ENCODE measurements around the gene MEPE. TPM values are rescaled to one million over a fixed set of nuclear protein-coding genes. Genes with fewer than 3 reads are reported as not detected.
"Not testable (repeated sequence)": the region's sequence is repeated elsewhere in the genome, so short reads cannot be mapped to it uniquely, and the experiment has no call there.

MEPE gene
- total RNA-seq, 2 donors from 2014 or later = not detected

- Histone ChIP-seq H3K27me3 (replicated peaks; ENCODE audit: insufficient read depth) (no peaks in the 10 kb centered on the region), H3K36me3 (no peaks in the 10 kb centered on the region), H3K4me3 (no peak overlapping the region), H3K27ac (no peak overlapping the region), H3K4me1 (ENCODE audit: control insufficient read depth in 1 of 2, low read depth in 2 of 2) (peaks cover 5 to 13% of the 10 kb centered on the region in 2 donors), H3K9me3 (no peaks in the 10 kb centered on the region)
- TF ChIP-seq CTCF (IDR thresholded peaks at IDR 0.05) = no peak
- no peak for ATAC-seq (ENCODE audit: insufficient number of reproducible peaks, low FRiP score, low read depth)
- DNase-seq (ENCODE audit: low spot score) = no peak
These were observed 49.6 kb downstream of the MEPE start for GRCh38 chr4:87882321-87882720.

GRCh38 chr4:87882861-87883260, 50.1 kb downstream of the MEPE start:
- H3K4me1 ChIP-seq (ENCODE audit: control insufficient read depth in 1 of 2, low read depth in 2 of 2) = peaks cover 5 to 13% of the 10 kb centered on the region in 2 donors
- no peak overlapping the region for H3K27ac ChIP-seq
- H3K4me3 ChIP-seq = no peak overlapping the region
- no peaks in the 10 kb centered on the region for H3K9me3 ChIP-seq
- no peak for TF ChIP-seq CTCF (IDR thresholded peaks at IDR 0.05)
- no peak for DNase-seq (ENCODE audit: low spot score)
- ATAC-seq (ENCODE audit: insufficient number of reproducible peaks, low FRiP score, low read depth) = no peak
- no peaks in the 10 kb centered on the region for H3K36me3 ChIP-seq
- H3K27me3 ChIP-seq (replicated peaks; ENCODE audit: insufficient read depth) = no peaks in the 10 kb centered on the region

GRCh38 chr4:87884976-87885549, 52.3 kb downstream of the MEPE start:
- TF ChIP-seq CTCF (IDR thresholded peaks at IDR 0.05) = no peak
- Histone ChIP-seq H3K27me3 (replicated peaks; ENCODE audit: insufficient read depth) (no peaks in the 10 kb centered on the region), H3K36me3 (no peaks in the 10 kb centered on the region), H3K4me3 (no peak overlapping the region), H3K9me3 (peaks cover 6% of the 10 kb centered on the region), H3K4me1 (ENCODE audit: control insufficient read depth in 1 of 2, low read depth in 2 of 2) (peaks cover 5 to 13% of the 10 kb centered on the region in 2 donors), H3K27ac (no peak overlapping the region)
- no peak for ATAC-seq (ENCODE audit: insufficient number of reproducible peaks, low FRiP score, low read depth)
- no peak for DNase-seq (ENCODE audit: low spot score)

GRCh38 chr4:87886083-87886482, 53.3 kb downstream of the MEPE start:
- peaks cover 6% of the 10 kb centered on the region for H3K9me3 ChIP-seq
- H3K27ac ChIP-seq = no peak overlapping the region
- DNase-seq (ENCODE audit: low spot score) = no peak
- H3K27me3 ChIP-seq (replicated peaks; ENCODE audit: insufficient read depth) = no peaks in the 10 kb centered on the region
- peaks cover 5 to 13% of the 10 kb centered on the region in 2 donors for H3K4me1 ChIP-seq (ENCODE audit: control insufficient read depth in 1 of 2, low read depth in 2 of 2)
- TF ChIP-seq CTCF (IDR thresholded peaks at IDR 0.05) = no peak
- ATAC-seq (ENCODE audit: insufficient number of reproducible peaks, low FRiP score, low read depth) = no peak
- H3K36me3 ChIP-seq = no peaks in the 10 kb centered on the region
- H3K4me3 ChIP-seq = no peak overlapping the region

- not testable (repeated sequence) for H3K4me3 ChIP-seq; H3K4me1 ChIP-seq (ENCODE audit: control insufficient read depth in 1 of 2, low read depth in 2 of 2); ATAC-seq (ENCODE audit: insufficient number of reproducible peaks, low FRiP score, low read depth); H3K9me3 ChIP-seq; DNase-seq (ENCODE audit: low spot score); H3K27me3 ChIP-seq (replicated peaks; ENCODE audit: insufficient read depth); H3K36me3 ChIP-seq; H3K27ac ChIP-seq
These were observed 58.0 kb downstream of the MEPE start for GRCh38 chr4:87890753-87891152.
